ENCODE results near the gene ZNF845. TPM values are rescaled to one million over a fixed set of nuclear protein-coding genes. Genes with fewer than 3 reads are reported as not detected.
"Not testable (repeated sequence)": the region's sequence is repeated elsewhere in the genome, so short reads cannot be mapped to it uniquely, and the experiment has no call there.

ZNF845 gene
- total RNA-seq, result 4.5 TPM in 2 replicates
- polyA plus RNA-seq, result 3.1 and 4.4 TPM in 2 replicates

DNA sequence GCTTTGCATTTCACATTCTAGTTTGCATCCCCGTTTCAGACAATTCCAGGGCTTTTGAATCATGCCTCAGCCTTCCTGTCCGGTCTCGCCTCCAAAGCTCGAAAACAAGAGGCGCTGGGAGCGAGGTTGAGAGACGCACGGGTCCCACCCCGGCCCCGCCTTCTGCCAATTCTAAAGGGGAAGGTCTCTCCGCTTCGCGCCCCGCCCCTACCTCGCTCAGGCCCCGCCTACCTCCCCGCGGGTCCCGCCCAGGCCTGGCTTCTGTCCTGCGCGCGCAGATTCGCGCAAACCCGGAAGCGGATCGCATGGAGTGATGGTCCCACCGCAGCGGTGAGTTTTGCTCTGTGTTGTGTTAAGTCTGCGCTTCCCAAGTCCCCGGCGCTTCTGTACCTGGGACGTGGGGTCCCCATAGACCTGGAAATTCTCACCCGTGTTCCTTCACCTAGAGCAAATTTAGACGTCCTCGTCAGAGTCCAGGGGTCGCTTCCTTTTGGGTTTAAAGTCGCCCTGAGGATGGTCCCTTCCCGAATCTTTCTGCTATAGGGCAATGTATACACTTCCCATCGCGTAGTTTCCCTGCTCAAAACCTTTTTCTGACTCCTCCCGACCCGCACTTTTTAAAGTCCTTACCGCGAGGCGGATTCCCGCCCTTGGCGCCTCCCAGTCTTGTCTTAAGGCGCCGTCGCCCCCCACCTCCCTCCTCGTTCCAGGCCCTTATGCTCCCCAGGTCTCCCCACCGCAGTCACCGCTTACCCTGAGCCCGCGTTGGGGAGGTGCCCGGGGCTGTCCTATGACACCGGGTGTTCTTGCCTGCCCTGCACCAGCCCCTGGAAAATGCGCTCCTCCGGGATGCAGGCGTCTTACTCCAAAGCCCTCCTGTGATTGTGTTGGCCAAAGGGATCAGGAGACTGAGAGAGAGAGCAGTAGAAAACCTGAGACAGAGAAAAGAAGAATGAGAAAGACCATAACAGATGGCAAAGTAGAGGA, at the start of gene ZNF845:
Gene ZNF845, plus strand, starts transcription at position 287 of the 987 bp plus-strand sequence. CDS start 7,559 bp downstream, outside the sequence.
- H3K4me3 ChIP-seq, result peak within 1 kb of the TSS; percentile 83
- H3K9me3 ChIP-seq (ENCODE audit: low read depth), result no peaks in the 10 kb centered on the region
- peak; percentile 93 to 96 for DNase-seq (ENCODE audit: low read depth in 1 of 2, low spot score in 1 of 2)
- no peaks in the 10 kb centered on the region for H3K4me1 ChIP-seq (ENCODE audit: low read depth)
- H3K27me3 ChIP-seq, result no peaks in the 10 kb centered on the region
- no peak for TF ChIP-seq CTCF (IDR thresholded peaks at IDR 0.05; ENCODE audit: low read depth, low read length)
- no peaks in the 10 kb centered on the region for H3K36me3 ChIP-seq
- H3K27ac ChIP-seq, result peak within 1 kb of the TSS; percentile 49

DNA sequence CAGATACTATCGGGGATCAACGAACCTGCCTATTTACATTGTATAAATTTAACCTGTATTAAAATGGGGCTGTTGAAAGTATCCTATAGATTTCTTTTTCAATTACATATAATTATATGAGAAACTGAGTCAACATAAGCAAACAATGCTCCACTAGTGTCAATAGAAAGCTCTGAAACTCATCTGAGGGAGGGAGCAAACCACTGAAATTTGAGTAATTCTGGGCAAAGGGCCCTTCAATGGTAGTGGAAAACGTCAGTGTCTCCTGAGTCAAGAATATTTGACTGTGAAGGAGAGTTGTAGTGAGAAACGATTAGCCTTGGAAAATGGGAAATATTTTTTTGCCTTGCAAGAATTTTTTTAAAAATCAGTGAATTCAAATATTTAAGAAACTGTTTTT, 48.5 kb upstream of the ZNF845 start:
- Histone ChIP-seq H3K27me3 (no peaks in the 10 kb centered on the region), H3K9me3 (ENCODE audit: low read depth) (no peaks in the 10 kb centered on the region), H3K27ac (no peak overlapping the region), H3K4me1 (ENCODE audit: low read depth) (no peaks in the 10 kb centered on the region), H3K36me3 (no peaks in the 10 kb centered on the region), H3K4me3 (no peak overlapping the region)
- DNase-seq (ENCODE audit: low read depth in 1 of 2, low spot score in 1 of 2), result no peak
- no peak for TF ChIP-seq CTCF (IDR thresholded peaks at IDR 0.05; ENCODE audit: low read depth, low read length)

DNA sequence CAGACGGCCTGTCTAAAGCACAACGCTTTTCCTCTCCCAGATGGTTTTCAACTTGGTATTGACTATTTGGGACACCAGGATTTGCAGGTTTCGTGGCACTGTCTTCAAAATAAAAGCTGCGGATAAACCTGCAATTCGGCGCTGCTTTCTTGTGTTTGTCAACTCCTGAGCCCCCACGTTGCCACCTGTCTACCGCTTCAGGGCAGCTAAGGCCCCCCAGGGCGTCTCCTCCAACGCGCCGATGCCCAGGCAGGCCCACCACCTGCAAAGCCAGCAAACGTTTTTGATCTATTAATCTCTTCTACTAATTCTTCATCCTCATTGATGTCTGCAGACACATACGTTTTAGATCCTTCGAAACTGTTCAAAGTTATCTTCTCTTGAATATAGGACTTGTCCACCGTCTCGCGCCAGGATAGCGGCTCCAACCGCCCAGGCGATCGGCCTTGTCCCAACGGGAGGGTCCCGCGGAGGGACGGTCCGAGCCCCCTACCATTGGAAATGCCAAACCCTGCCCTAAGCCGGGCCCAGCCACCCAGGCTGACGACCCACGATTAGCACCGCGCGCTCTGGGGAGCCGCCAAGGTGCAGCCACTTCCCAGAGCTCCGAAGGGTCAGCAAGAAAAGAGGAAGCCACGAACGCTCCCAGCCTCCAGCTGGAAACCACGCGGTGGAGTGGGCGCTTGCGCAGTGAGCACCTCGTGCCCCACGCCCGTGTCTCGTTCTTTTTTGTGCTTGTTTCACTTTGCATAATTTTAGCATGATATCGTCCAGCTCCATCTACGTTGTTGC, 42.6 kb upstream of the ZNF845 start:
- no peak for TF ChIP-seq CTCF (IDR thresholded peaks at IDR 0.05; ENCODE audit: low read depth, low read length)

GRCh38 chr19:53294786-53295441, 38.6 kb upstream of the ZNF845 start:
- DNase-seq (ENCODE audit: low read depth in 1 of 2, low spot score in 1 of 2), result no peak
- no peak for TF ChIP-seq CTCF (IDR thresholded peaks at IDR 0.05; ENCODE audit: low read depth, low read length)
- H3K36me3 ChIP-seq, result no peaks in the 10 kb centered on the region
- no peaks in the 10 kb centered on the region for H3K27me3 ChIP-seq
- H3K4me3 ChIP-seq, result no peak overlapping the region
- no peaks in the 10 kb centered on the region for H3K4me1 ChIP-seq (ENCODE audit: low read depth)
- H3K27ac ChIP-seq, result no peak overlapping the region
- no peaks in the 10 kb centered on the region for H3K9me3 ChIP-seq (ENCODE audit: low read depth)

More for the DNA sequence above, 42.6 kb upstream of the ZNF845 start:
- Histone ChIP-seq H3K27me3 (no peaks in the 10 kb centered on the region), H3K9me3 (ENCODE audit: low read depth) (no peaks in the 10 kb centered on the region), H3K36me3 (no peaks in the 10 kb centered on the region), H3K4me3 (no peak overlapping the region), H3K4me1 (ENCODE audit: low read depth) (no peaks in the 10 kb centered on the region), H3K27ac (no peak overlapping the region)
- no peak for DNase-seq (ENCODE audit: low read depth in 1 of 2, low spot score in 1 of 2)

DNA sequence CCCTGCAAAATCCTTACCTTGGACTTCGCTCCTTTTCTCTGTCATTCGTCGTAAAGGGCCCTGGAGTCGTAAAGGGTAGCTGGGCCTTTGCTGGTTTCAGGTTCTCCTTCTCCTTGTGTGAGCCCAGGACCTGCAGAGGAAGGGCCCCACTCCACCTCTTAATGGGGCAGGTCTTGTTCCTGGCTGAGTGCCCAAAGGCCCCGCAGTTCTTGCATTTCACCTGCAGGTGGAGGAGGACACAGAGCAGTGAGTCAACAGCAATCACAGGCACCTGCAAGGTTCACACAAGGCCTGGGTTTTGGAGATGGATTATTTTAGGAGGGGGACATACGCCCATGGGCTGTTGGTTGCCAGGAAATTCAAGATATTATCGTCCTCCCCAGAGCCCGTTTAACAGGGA, 32.2 kb upstream of the ZNF845 start:
- DNase-seq (ENCODE audit: low read depth in 1 of 2, low spot score in 1 of 2); H3K9me3 ChIP-seq (ENCODE audit: low read depth); H3K4me3 ChIP-seq; H3K4me1 ChIP-seq (ENCODE audit: low read depth); H3K27ac ChIP-seq; H3K27me3 ChIP-seq; H3K36me3 ChIP-seq: not testable (repeated sequence)
